Epidermal melanocyte (primary cell): Measurements from ENCODE around the gene PSMG4.
"Not testable (repeated sequence)": the region's sequence is repeated elsewhere in the genome, so short reads cannot be mapped to it uniquely, and the experiment has no call there.

Experiments
- DNase-seq: peaks from one replicate; pipeline ENCODE4 v3.0.0; 2011; ENCODE audit warnings: low spot score; ENCODE audit not compliant: insufficient read length

The PSMG4 gene

GRCh38 chr6:3230256-3230882 is 28.4 kb upstream of the PSMG4 start:
- DNase-seq = no peak

GRCh38 chr6:3230900-3231246 is 27.9 kb upstream of the PSMG4 start:
- no peak for DNase-seq

- DNase-seq = peak; percentile 76
Observed at GRCh38 chr6:3231247-3232016, 27.3 kb upstream of the PSMG4 start.

DNA sequence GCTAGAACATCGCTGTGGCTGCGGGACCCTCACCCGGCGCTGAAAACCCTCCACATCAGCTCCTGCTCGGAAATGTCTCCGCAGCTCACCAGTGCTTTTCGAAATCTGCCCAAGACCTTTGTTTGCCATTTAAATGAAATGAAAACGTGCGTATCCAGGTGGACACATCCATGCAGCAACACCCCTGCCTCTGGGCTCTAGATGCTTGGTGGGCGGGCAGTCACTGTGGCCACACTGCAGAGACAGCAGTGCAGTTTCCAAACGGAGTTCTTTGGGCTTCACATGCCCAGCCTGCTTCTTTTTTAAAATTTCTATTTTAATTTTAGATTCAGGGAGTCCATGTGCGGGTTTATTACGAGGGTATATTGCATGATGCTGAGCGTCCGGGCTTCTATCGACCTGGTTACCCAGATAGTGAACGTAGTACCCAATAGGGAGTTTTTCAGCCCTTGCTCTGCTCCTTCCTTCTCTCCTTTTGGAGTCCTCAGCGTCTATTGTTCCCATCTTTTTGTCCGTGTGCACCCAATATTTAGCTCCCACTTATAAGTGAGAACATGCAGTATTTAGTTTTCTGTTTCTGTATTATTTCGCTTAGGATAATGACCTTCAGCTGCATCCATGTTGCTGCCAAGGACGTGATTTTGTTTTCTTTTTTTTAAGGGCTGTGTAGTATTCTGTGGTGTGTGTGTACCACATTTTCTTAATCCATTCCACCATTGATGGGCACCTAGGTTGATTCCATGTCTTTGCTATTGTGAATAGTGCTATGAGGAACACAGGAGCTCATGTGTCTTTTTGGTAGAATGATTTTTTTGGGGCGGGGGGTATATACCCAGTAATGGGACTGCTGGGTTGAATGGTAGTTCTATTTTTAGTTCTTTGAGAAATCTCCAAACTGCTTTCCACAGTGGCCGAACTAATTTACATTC is 26.5 kb upstream of the PSMG4 start:
- no peak for DNase-seq

DNA sequence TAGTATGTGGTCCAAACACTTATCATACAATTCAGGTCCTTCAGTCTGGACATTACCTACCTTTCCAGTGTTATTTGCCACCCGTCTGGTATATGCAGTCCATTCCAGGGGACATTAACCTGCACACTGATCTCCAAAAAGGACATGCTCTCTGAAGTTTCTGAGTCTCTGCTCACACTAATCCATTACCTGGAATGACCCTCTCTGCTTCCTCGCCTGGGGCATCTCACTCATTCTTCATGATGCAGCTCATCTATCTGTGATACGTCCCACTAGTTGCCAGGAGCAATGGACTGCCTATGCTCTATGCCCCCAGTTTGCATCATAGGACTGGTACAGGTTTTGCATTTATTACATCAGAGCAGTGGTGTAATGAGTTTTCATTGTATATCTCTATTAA is 25.4 kb upstream of the PSMG4 start:
- no peak for DNase-seq

DNA sequence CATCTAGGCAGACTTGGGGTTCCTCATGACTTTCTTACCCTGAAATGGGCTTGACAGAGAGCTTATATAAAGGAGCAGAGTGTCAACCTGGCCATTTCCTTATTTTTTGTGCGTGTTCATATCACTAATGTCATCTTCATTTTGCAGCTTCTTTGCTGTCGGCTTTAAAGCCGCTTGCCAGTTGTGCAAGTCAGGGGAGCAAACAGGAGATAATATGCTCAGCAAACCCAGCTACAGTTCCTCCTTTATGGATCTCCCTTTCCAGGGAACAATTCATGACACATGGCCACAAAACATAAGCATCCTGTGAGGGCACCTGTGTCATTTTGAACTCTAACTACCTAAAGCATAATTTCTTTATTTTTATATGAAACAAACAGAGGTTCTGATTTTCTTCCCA is 24.8 kb upstream of the PSMG4 start:
- no peak for DNase-seq

DNA sequence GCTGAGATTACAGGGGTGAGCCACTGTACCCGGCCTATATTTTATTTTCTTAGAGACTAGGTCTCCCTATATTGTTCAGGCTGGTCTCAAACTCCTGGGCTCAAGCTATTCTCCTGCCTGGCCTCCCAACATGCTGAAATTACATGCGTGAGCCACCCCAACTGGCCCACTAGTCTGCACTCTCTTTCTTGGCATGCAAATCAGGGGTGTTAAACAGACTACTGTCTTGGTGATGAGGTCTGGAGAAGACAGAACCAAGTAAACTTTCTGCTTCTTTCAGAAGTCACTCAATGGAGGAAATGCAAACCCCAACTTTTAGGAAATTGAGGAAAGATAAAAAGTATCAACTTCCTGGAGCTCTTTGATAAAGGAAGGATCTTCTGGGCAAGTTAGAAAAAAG is 23.3 kb upstream of the PSMG4 start:
- DNase-seq = no peak

DNA sequence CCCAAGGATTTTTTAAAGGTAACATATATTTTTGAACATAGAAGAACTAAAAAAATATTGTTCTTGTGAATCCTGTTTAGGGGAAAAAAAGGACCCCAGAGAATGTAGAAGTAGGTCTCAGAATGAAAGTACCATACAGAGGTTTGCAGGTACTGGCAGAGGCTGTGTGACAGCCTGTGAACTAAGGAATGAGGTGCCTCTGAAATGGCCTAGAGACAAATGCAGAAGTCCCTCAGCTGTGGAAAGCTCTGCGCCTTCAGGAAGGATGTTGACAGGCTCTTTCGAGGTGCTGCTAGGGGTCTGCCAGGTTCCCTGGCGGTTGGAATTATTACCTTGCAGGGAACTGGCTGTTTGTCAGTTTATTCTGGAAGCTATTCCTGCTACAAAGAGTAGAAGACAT is 22.7 kb upstream of the PSMG4 start:
- DNase-seq = no peak

GRCh38 chr6:3237761-3238662 is 20.7 kb upstream of the PSMG4 start:
- no peak for DNase-seq

- no peak for DNase-seq
Observed at GRCh38 chr6:3239110-3239830, 19.5 kb upstream of the PSMG4 start.

DNA sequence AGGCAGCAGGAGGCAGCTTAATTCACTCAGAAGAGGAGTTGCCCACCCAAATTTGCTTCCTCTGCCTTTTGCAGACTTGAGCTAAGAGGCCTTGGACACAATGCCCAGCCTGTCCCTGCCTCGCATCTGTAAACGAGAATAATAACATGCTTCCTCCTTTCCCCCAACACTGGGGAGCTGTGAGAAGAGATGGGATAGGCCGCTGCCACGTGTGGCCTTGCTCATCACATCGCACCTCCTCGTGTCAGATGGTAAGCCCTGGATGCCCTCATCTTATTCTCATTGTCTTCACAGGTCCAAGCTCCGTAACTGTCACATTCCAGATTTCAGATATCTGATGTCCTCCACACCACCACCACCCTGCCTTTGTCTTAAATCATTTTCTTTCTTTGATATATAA is 18.2 kb upstream of the PSMG4 start:
- DNase-seq = no peak

DNA sequence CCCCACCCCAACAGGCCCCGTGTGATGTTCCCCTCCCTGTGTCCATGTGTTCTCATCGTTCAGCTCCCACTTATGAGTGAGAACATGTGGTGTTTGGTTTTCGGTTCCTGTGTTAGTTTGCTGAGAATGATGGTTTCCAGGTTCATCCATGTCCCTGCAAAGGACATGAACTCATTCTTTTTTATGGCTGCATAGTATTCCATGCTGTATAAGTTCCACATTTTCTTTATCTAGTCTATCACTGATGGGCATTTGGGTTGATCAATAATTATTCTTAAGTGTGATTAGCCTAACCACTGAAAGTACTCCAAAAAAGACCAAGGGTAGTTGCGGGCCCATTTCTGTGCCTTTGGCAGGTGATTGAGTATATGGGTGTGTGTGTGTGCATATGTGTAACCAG is 17.0 kb upstream of the PSMG4 start:
- not testable (repeated sequence) for DNase-seq

- DNase-seq = no peak
Observed at GRCh38 chr6:3242768-3243167, 16.0 kb upstream of the PSMG4 start.

DNA sequence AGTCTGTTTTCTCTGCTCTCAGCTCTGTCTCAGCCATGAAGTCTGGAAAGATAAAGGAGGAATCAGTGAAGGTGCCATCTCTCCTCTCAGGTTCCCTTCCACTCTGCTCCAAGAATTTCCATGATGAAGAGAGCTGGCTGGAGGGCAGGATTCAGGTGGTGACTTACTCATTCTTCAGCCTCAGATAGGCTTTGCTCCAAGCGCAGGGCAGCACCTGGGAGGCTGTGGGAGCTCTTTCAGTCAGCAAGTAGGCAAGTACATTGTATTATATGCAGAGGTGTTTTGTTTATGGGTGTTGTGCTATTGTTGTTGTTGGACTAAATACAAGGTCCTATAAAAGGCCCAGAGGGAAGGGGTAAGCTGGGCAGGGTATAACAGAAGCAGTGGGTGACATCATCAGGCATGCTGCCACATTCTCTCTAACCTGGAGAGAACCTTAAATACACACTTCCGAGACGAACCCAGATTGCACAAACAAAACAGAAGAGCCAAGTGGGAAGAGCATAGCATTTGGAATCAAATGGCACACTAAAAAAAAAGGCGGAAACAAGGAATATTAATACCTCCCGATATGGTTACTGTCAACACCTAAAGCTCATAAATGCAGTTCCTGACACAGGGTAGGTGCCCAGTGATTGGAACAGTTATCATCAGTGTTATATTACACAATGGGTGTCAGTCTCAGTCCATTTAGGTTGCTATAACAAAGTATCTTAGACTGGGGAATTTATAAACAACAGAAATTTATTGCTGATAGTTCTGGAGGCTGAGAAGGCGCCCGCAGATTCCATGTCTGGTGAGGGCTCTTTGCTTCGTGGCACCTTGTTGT is 14.5 kb upstream of the PSMG4 start:
- DNase-seq = no peak

DNA sequence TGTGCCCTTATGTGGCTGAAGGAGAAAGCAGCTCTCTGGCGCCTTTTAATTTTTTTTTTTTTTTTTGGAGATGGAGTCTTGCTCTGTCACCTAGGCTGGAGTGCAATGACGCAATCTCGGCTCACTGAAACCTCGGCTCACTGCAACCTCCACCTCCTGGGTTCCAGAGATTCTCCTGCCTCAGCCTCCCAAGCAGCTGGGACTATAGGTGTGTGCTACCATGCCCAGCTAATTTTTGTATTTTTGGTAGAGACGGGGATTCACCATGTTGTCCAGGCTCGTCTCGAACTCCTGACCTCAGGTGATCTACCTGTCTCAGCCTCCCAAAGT is 13.9 kb upstream of the PSMG4 start:
- DNase-seq = not testable (repeated sequence)

DNA sequence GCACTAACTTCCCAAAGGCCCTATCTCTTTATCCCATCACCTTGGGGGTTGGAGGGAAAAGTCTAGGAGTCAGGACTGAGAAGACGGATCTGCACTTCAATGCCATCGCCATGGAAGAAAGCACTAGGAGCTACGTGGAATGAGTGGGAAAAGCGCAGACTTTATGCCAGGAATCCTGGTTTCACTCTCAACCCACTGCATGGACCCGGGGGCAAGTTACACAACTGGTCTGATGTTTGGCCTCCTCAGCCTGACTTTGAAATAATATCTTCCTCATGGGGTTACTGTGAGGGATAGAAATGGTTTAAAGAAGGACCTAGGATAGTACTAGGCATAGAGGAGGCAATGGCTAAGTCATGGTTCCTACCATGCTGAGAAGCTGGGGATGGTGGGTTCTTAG is 13.5 kb upstream of the PSMG4 start:
- DNase-seq = no peak

DNA sequence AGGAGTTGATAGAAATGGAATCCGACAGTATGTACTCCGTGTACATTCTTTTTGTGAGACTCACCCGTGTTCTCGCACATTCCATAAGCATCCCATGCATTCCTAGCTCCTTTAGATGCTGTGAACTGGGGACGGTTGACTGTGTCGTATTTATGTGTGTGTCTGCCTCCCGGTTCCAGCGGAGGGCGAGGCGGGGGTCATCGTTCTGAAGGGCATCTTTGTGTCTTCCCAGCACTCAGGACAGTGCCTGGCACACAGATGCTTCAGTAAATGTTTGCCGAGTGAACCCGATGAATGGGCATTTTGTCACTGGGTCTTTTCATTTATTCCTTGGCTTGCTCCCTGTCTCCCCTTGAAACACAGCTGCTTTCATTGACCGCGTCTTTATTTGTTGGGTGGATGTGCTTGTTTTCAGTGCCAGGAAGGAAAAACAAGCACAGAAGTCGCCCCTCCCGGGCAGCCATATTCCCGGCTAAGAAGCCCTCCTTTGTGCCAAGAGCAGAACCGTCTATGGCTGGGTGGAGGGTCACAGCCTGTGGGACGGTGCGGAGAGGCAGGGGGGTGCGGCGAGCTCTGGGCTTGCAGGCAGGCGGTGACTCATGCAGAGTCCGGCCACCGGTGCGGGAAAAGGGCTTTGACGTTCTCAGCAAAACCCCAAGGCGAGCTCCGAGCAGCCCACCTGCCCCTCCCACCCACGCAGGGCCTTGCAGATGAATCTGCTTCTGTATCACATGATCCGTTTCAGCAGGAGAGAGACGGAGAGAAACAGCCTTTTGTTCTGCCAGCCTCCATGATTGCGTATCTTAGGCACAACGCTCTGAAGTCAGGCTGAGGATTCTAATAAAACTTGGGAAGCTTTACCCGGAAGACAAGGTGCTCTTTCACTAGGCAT is 11.2 kb upstream of the PSMG4 start:
- peak; percentile 76 for DNase-seq

- no peak for DNase-seq
Observed at GRCh38 chr6:3249821-3250220, 8.9 kb upstream of the PSMG4 start.

- no peak for DNase-seq
Observed at GRCh38 chr6:3250231-3250675, 8.5 kb upstream of the PSMG4 start.
